Activated CD4-positive, alpha-beta memory T cell treated with anti-CD3 and anti-CD28 coated beads, Interleukin-2, amount 10 ng/mL, durations not matched to agents 7 days and 5 days (primary cell): Measurements from ENCODE around the gene GTF3C5. TPM values are rescaled to one million over a fixed set of nuclear protein-coding genes. Genes with fewer than 3 reads are reported as not detected.
"Not testable (repeated sequence)": the region's sequence is repeated elsewhere in the genome, so short reads cannot be mapped to it uniquely, and the experiment has no call there.

Experiments
- CTCF ChIA-PET: fragments of 350-600 bp; sonication (Branson Sonifier 250); formaldehyde crosslinking; loops from one replicate; lab custom pipeline; 2021; ENCODE audit warnings: antibody characterized with exemption, inconsistent platforms; lab: Charles Lee
- POLR2A ChIA-PET: fragments of 350-600 bp; sonication (Branson Sonifier 250); formaldehyde crosslinking; loops from one replicate; lab custom pipeline; 2021; ENCODE audit warnings: antibody characterized with exemption; lab: Charles Lee
- DNase-seq: peaks from one replicate; pipeline ENCODE4 v3.0.0-alpha.2; 2020
- H3K27ac Mint-ChIP-seq: one replicate; pipeline ENCODE4 v1.8.0; 2021; ENCODE audit warnings: mild to moderate bottlenecking, mixed read lengths
- H3K27me3 Mint-ChIP-seq: one replicate; pipeline ENCODE4 v1.8.0; 2021; ENCODE audit warnings: mixed read lengths
- H3K36me3 Mint-ChIP-seq: one replicate; pipeline ENCODE4 v1.8.0; 2021; ENCODE audit warnings: low read depth, mixed read lengths
- H3K4me1 Mint-ChIP-seq: one replicate; pipeline ENCODE4 v1.8.0; 2021; ENCODE audit warnings: mixed read lengths
- H3K4me3 Mint-ChIP-seq: one replicate; pipeline ENCODE4 v1.8.0; 2021; ENCODE audit warnings: mild to moderate bottlenecking, mixed read lengths
- H3K9me3 Mint-ChIP-seq: one replicate; pipeline ENCODE4 v1.8.0; 2021; ENCODE audit warnings: mixed read lengths
- total RNA-seq, 2 experiments: library from RNA; stranded (reverse); gene quantifications; one replicate each; pipeline ENCODE4 v1.2.3, GENCODE V29; 2021

The GTF3C5 gene
- total RNA-seq, 2 experiments from 2014 or later, result 66.8 to 67.3 TPM

DNA sequence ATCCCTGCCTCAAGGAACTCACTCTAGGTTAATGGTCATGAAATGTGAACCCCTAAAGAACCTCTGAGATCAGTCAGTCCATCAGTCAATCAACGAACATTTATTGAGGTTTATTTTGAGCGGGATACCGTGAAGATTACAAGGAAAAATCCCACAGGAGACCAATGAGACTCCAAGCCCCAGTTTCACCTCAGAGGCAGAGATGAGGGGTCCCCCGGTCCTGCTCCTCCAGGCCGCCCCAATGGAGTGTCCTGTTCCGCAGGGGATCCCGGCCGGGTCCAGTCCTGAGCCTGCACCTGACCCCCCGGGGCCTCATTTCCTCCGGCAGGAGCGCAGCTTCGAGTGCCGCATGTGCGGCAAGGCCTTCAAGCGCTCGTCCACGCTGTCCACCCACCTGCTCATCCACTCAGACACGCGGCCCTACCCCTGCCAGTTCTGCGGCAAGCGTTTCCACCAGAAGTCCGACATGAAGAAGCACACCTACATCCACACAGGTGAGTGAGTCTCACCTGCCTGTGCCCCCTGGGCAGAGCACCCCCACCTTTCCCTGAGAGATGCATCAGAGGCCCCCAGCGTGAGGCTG lies 41.3 kb upstream of the GTF3C5 start:
- ChIA-PET POLR2A (no interaction called here), CTCF (no interaction called here)
- Mint-ChIP-seq H3K9me3 (peaks cover 4% of the 10 kb centered on the region), H3K4me3 (no peak overlapping the region), H3K27ac (no peak overlapping the region), H3K4me1 (peaks cover 4% of the 10 kb centered on the region), H3K36me3 (no peaks in the 10 kb centered on the region), H3K27me3 (peaks cover 13% of the 10 kb centered on the region)
- DNase-seq, result no peak

DNA sequence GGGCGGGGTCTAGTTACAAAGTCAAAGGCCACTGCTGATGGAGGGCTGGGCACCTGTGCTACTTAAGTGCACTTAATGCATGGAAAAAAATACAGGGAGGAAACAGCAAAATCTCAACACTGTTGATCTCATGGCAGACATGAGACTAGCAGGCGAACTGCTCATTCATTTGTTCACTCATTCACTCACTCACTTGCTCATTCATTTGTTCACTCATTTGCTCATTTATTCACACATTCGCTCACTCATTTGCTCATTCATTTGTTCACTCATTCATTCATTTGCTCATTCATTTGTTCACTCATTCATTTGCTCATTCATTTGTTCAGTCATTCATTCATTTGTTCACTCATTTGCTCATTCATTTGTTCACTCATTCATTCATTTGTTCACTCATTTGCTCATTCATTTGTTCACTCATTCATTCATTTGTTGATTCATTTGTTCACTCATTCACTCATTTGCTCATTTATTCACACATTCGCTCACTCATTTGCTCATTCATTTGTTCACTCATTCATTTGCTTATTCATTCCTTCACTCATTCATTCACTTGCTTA lies 40.7 kb upstream of the GTF3C5 start:
- CTCF ChIA-PET, result not testable (repeated sequence)

DNA sequence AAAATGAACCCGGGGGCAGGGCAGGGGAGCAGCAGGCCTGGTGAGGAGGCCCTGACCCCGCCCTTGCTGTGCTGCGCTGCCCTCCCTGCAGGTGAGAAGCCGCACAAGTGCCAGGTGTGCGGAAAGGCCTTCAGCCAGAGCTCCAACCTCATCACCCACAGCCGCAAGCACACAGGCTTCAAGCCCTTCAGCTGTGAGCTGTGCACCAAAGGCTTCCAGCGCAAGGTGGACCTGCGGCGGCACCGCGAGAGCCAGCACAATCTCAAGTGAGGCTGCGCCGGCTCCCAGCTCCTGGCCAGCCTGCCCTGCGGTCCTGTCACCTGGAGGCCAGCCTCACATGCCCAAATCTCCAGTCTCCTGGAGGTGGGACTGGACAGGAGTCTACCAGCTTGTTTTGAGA lies 40.0 kb upstream of the GTF3C5 start:
- Mint-ChIP-seq H3K9me3 (peaks cover 4% of the 10 kb centered on the region), H3K27me3 (peaks cover 15% of the 10 kb centered on the region), H3K4me3 (no peak overlapping the region), H3K27ac (no peak overlapping the region), H3K4me1 (peaks cover 6% of the 10 kb centered on the region), H3K36me3 (no peaks in the 10 kb centered on the region)
- ChIA-PET CTCF (interaction anchor here (1.0 kb wide), 1 partner anchor 31 kb away, joined by 4 read pairs; no protein-coding TSS in a partner anchor), POLR2A (no interaction called here)
- DNase-seq, result no peak

More for the DNA sequence above, 40.7 kb upstream of the GTF3C5 start:
- peaks cover 13% of the 10 kb centered on the region for H3K27me3 Mint-ChIP-seq
- H3K36me3 Mint-ChIP-seq, H3K4me3 Mint-ChIP-seq, H3K27ac Mint-ChIP-seq, DNase-seq, POLR2A ChIA-PET, H3K4me1 Mint-ChIP-seq, H3K9me3 Mint-ChIP-seq: not testable (repeated sequence)

DNA sequence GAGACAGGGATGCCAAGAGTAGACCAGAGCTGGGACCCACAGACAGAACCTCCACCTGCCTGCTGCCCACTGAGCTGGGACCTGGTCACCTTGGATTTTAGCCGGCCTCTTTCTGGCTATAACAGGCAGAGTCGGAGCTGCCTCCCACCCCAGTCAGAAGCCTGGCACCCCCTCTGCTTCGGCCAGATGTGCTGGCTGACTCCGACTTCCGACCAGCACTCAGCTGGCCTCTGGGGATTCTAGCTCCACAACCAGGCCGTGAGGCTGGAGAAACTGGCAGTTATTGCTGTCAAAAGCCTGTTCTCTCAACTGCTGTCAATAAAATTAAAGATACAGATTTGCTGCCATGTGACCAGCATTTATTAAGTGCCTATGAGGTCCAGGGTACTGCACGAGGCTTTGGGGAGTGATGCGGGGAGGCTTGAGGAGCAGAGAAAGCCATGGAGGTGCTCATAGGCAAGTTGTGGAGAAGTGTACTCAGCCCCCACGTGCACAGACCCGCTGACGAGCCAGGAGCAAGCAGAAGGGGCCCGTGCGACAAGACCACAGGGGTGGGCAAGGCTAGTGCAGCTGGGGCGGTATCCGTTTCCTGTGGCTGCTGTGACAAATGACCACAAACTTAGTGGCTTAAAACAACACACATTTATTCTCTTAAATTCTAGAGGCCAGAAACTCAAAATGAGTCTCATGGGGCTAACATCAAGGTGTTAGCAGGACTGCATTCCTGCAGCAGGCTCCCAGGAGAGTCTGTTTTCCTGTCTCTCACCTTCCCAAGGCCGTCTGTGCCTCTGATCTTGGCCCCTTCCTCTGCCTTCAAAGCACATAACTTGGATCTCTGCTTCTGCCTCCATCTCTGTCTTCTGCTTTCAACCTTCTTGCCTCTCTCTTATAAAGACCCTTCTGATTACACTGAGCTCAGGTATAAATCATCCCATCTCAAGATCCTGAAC lies 39.2 kb upstream of the GTF3C5 start:
- peaks cover 4% of the 10 kb centered on the region for H3K9me3 Mint-ChIP-seq
- H3K27me3 Mint-ChIP-seq, result peaks cover 15% of the 10 kb centered on the region
- DNase-seq, result no peak
- H3K4me1 Mint-ChIP-seq, result peaks cover 6% of the 10 kb centered on the region
- H3K36me3 Mint-ChIP-seq, result no peaks in the 10 kb centered on the region
- no peak overlapping the region for H3K4me3 Mint-ChIP-seq
- ChIA-PET POLR2A (no interaction called here), CTCF (interaction anchor here (1.0 kb wide), 1 partner anchor 31 kb away, joined by 4 read pairs; no protein-coding TSS in a partner anchor)
- no peak overlapping the region for H3K27ac Mint-ChIP-seq

DNA sequence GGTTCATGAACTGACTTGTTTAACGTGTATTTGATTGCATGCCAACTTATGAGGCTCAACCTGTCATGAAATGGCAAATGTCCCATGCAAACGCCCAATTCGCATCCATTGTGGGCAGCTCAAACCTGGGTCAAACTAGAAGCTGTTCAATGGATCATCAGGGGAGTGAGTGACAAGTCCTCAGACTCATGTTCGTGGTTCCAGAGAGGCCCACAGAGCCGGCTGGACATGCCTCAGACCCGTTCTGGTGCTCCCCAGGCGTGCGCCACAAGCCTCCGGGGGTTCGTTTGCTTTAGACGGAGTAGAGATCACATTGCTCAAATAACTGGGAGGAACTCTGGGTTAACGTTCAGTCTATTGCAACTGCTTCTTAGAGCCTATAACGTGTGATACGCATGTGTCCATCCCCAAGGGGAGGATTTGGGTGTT lies 37.3 kb upstream of the GTF3C5 start:
- Mint-ChIP-seq H3K27me3 (peaks cover 20% of the 10 kb centered on the region), H3K36me3 (no peaks in the 10 kb centered on the region), H3K9me3 (peaks cover 4% of the 10 kb centered on the region), H3K27ac (no peak overlapping the region), H3K4me3 (no peak overlapping the region), H3K4me1 (peaks cover 6% of the 10 kb centered on the region)
- ChIA-PET CTCF (interaction anchor here (1.3 kb wide), 1 partner anchor 29 kb away, joined by 3 read pairs; no protein-coding TSS in a partner anchor), POLR2A (no interaction called here)
- no peak for DNase-seq

DNA sequence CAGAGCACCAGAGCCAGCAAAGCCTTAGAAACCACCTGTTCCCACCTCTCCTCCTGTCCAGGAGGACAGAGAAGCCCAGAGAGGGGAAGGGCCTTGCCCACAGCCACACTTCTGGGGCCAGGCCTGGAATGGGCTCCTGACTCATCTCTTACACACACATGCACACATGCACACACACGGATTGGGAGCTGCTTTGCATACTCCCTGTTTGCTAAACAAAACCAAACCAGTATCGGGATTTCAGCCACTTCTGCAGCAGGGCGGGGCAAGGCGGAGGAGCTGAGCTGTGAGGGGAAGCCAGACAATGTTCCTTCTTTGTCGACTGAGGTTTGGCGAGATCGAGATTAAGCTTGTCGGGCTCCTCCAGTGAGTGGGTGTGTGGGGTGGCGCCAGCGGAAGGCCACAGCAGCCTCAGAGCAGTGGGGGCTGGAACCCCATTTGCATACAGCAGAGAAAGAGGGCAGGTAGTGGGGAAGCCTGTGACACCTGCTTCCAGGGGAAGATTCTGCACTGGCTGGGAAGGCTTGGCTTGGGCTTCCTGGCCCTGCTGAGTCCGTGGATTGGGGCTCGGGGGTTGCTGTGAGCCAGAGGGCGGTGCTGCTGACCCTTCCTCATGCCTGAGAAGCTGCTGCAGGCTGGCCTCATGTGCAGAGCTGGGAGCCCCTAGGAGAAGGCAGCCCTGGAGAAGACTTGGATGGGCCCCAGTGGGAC lies 36.2 kb upstream of the GTF3C5 start:
- no peak for DNase-seq
- ChIA-PET POLR2A (no interaction called here), CTCF (interaction anchor here (1.3 kb wide), 1 partner anchor 28 kb away, joined by 3 read pairs; no protein-coding TSS in a partner anchor)
- no peaks in the 10 kb centered on the region for H3K36me3 Mint-ChIP-seq
- peaks cover 6% of the 10 kb centered on the region for H3K4me1 Mint-ChIP-seq
- peaks cover 20% of the 10 kb centered on the region for H3K27me3 Mint-ChIP-seq
- no peak overlapping the region for H3K27ac Mint-ChIP-seq
- no peak overlapping the region for H3K4me3 Mint-ChIP-seq
- peaks cover 4% of the 10 kb centered on the region for H3K9me3 Mint-ChIP-seq

DNA sequence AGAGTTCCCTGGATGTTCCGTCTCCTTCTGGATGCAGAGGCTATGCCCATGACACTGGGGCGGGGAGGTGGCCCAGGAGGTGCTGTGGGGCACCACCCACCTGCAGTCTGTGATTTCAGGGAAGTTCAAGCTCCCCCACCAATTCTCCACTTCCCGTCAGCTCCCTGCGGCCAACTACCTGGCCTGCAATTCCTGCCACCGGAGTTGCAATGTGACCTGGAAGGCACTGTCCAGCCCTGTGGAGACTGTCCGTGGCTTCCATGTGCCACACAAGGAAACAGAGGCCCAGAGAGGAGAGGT lies 35.7 kb upstream of the GTF3C5 start:
- CTCF ChIA-PET, result interaction anchor here (1.3 kb wide), 1 partner anchor 27 kb away, joined by 3 read pairs; no protein-coding TSS in a partner anchor

DNA sequence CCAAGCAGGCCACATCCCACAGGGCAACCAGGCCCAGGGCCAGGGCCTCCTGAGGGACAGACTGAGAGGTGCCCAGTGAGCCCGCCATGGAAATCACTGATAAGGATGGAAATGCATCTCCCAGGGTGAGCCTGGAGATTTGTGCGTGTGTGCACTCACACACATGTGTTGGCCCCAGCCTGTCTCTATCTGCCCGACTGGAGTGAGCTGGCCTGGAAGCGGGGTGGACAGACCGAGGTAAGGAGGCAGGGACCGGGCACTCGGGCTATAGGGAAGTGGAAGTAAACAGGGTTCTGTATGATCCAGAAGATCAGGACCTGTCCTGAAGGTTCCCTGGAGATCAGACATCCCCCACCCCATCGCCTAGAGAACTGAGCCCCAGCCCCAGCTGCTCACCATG lies 34.9 kb upstream of the GTF3C5 start:
- Mint-ChIP-seq H3K4me1 (peaks cover 6% of the 10 kb centered on the region), H3K27me3 (peaks cover 21% of the 10 kb centered on the region), H3K4me3 (no peak overlapping the region), H3K9me3 (no peaks in the 10 kb centered on the region), H3K36me3 (no peaks in the 10 kb centered on the region), H3K27ac (no peak overlapping the region)
- POLR2A ChIA-PET, result no interaction called here
- DNase-seq, result no peak
- CTCF ChIA-PET, result no interaction called here

More for the DNA sequence above, 35.7 kb upstream of the GTF3C5 start:
- no peak for DNase-seq
- peaks cover 6% of the 10 kb centered on the region for H3K4me1 Mint-ChIP-seq
- H3K9me3 Mint-ChIP-seq, result peaks cover 4% of the 10 kb centered on the region
- no peak overlapping the region for H3K4me3 Mint-ChIP-seq
- POLR2A ChIA-PET, result no interaction called here
- no peak overlapping the region for H3K27ac Mint-ChIP-seq
- no peaks in the 10 kb centered on the region for H3K36me3 Mint-ChIP-seq
- H3K27me3 Mint-ChIP-seq, result peaks cover 20% of the 10 kb centered on the region

DNA sequence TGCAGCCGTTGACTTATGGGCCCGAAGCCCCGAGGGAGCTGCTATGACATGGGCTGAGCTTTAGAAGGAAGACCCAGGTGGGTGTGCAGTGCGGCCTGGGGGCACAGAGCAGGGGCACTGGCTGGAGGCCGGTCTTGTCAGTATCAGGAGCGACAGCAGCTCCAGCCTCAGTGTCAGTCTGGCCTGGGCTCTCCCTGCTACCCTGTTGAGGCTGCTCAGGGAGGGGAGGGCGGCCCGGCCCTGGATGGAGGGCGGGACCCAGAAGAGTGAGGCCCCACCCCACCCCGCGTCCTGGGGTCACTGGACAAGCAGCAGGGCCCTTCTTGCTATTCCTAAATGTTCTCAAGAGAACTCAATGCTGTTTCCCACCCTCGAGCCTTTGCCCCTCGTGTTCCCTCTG lies 34.3 kb upstream of the GTF3C5 start:
- DNase-seq, result no peak
- Mint-ChIP-seq H3K4me3 (no peak overlapping the region), H3K36me3 (no peaks in the 10 kb centered on the region), H3K9me3 (no peaks in the 10 kb centered on the region), H3K27me3 (peaks cover 22% of the 10 kb centered on the region), H3K4me1 (peaks cover 6% of the 10 kb centered on the region), H3K27ac (no peak overlapping the region)
- ChIA-PET POLR2A (no interaction called here), CTCF (no interaction called here)

DNA sequence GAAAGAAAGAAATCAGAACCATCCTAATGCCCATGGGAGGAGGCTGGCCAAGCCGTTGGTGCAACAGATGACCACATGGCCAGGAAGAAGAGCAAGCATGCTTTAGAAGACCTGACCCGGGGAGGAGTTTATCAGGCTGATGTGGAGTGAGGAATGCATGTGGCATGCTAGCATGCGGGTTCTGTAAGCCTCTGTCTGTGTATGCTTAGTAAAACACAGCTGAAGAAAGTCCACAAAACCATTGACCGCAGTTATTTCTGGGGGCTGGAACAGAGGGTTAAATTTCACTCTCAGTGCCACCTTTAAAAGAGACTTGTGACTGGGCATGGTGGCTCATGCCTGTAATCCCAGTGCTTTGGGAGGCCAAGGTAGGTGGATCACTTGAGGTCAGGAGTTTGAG lies 33.2 kb upstream of the GTF3C5 start:
- Mint-ChIP-seq H3K36me3 (no peaks in the 10 kb centered on the region), H3K4me1 (peaks cover 3% of the 10 kb centered on the region), H3K4me3 (no peak overlapping the region), H3K27me3 (peaks cover 21% of the 10 kb centered on the region), H3K9me3 (no peaks in the 10 kb centered on the region), H3K27ac (no peak overlapping the region)
- CTCF ChIA-PET, result no interaction called here
- POLR2A ChIA-PET, result no interaction called here
- no peak for DNase-seq

DNA sequence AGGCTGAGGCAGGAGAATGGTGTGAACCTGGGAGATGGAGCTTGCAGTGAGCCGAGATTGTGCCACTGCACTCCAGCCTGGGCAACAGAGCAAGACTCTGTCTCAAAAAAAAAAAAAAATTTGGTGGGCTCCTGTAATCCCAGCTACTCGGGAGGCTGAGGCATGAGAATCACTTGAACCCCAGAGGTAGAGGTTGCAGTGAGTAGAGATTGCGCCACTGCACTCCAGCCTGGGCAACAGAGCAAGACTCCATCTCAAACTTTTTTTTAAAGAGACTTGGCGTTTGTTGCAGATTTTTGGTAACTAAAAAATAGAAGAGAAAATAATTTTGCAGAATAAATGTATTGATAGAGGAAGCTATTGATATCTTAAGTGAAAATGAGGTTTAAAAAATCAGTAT lies 32.6 kb upstream of the GTF3C5 start:
- POLR2A ChIA-PET, H3K27ac Mint-ChIP-seq, DNase-seq, H3K36me3 Mint-ChIP-seq, H3K4me3 Mint-ChIP-seq, CTCF ChIA-PET, H3K9me3 Mint-ChIP-seq, H3K4me1 Mint-ChIP-seq: not testable (repeated sequence)
- H3K27me3 Mint-ChIP-seq, result peaks cover 23% of the 10 kb centered on the region

DNA sequence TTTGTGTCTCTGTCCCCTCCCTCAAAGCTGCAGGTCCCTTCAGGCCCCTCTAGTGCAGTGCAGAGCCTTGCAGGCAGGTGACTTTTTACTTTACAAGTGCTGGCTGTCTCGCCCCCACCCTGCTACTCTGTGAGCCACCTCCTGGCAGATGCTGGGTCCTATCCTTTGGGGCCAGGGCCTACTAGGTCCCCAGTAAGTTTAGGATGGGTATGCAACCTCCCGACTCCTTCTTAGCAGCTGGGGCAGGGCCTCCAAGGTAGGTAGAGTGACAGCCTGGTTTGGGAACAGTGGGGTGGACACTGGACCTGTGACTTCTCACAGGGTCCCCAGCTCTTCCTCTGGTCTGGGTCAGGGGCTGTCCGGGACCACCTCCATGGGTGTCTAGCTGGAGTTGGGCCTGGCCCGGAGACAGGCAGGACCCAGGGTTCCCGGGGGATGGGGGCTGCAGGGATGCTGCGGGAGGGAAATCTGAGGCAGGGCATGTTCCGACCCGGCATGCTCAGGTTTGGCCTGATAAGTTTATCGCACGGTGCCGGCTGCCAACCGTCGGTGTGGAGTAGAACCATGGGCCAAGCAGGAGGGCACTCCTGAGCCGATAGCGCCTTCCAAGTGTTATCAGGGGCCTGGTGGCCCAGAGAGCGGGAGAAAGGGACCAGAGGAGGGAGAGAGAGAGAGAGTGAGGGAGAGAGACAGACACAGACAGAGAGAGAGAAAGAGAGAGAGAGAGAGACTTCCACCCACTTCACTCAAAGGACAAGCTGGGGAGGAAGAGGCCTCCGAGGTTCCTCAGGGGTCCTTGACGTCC lies 31.8 kb upstream of the GTF3C5 start:
- no peak overlapping the region for H3K27ac Mint-ChIP-seq
- peaks cover 3% of the 10 kb centered on the region for H3K4me1 Mint-ChIP-seq
- H3K36me3 Mint-ChIP-seq, result no peaks in the 10 kb centered on the region
- peaks cover 27% of the 10 kb centered on the region for H3K27me3 Mint-ChIP-seq
- CTCF ChIA-PET, result no interaction called here
- H3K4me3 Mint-ChIP-seq, result no peak overlapping the region
- POLR2A ChIA-PET, result interaction anchor here (0.7 kb wide), 1 partner anchor 31 kb away, joined by 3 read pairs; no protein-coding TSS in a partner anchor
- DNase-seq, result no peak
- H3K9me3 Mint-ChIP-seq, result no peaks in the 10 kb centered on the region
